OCI-LY3 (cell line): ENCODE measurements around the gene TRIO.

ENCODE experiments used
- EZH2phosphoT487 ChIP-seq: fragments of 200-600 bp; shearing (Covaris generic); IDR thresholded peaks from 2 replicates; pipeline ENCODE4 v1.6.1; 2018; ENCODE audit warnings: antibody characterized with exemption, mixed run types, low read depth
- TF ChIP-seq, protein P1 (sequence below): fragments of 200-600, 300-600 bp; sonication (generic); IDR thresholded peaks from 2 replicates; pipeline ENCODE4 v1.5.1; 2014; ENCODE audit warnings: antibody characterized with exemption, low read length, low read depth

- TF ChIP-seq, protein P1, sequence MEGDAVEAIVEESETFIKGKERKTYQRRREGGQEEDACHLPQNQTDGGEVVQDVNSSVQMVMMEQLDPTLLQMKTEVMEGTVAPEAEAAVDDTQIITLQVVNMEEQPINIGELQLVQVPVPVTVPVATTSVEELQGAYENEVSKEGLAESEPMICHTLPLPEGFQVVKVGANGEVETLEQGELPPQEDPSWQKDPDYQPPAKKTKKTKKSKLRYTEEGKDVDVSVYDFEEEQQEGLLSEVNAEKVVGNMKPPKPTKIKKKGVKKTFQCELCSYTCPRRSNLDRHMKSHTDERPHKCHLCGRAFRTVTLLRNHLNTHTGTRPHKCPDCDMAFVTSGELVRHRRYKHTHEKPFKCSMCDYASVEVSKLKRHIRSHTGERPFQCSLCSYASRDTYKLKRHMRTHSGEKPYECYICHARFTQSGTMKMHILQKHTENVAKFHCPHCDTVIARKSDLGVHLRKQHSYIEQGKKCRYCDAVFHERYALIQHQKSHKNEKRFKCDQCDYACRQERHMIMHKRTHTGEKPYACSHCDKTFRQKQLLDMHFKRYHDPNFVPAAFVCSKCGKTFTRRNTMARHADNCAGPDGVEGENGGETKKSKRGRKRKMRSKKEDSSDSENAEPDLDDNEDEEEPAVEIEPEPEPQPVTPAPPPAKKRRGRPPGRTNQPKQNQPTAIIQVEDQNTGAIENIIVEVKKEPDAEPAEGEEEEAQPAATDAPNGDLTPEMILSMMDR: no peak
- no peak for TF ChIP-seq EZH2phosphoT487
Measured at GRCh38 chr5:14256756-14257393, 113.7 kb downstream of the TRIO start.
